ENCODE data around the gene STK17A.
"Not testable (repeated sequence)": the region's sequence is repeated elsewhere in the genome, so short reads cannot be mapped to it uniquely, and the experiment has no call there.

The STK17A gene

GRCh38 chr7:43602256-43602655 is 19.3 kb downstream of the STK17A start:
- no peak for DNase-seq

GRCh38 chr7:43604251-43604650 is 21.3 kb downstream of the STK17A start:
- no peak for DNase-seq

- DNase-seq = no peak
Observed at GRCh38 chr7:43609097-43609496, 26.2 kb downstream of the STK17A start.

GRCh38 chr7:43612128-43612527 is 29.2 kb downstream of the STK17A start:
- no peak for DNase-seq

GRCh38 chr7:43612599-43613589 is 30.0 kb downstream of the STK17A start:
- no peak for DNase-seq

- no peak for DNase-seq
Observed at GRCh38 chr7:43615558-43616145, 32.7 kb downstream of the STK17A start.

GRCh38 chr7:43616977-43617376 is 34.1 kb downstream of the STK17A start:
- DNase-seq = no peak

- DNase-seq = no peak
Observed at GRCh38 chr7:43618073-43618472, 35.2 kb downstream of the STK17A start.

GRCh38 chr7:43619213-43620012 is 36.5 kb downstream of the STK17A start:
- DNase-seq = no peak

GRCh38 chr7:43621729-43622448 is 39.0 kb downstream of the STK17A start:
- DNase-seq = no peak

GRCh38 chr7:43624156-43624555 is 41.2 kb downstream of the STK17A start:
- DNase-seq = no peak

- no peak for DNase-seq
Observed at GRCh38 chr7:43625453-43625852, 42.5 kb downstream of the STK17A start.

- no peak for DNase-seq
Observed at GRCh38 chr7:43625980-43626379, 43.1 kb downstream of the STK17A start.

GRCh38 chr7:43626695-43627094 is 43.8 kb downstream of the STK17A start:
- no peak for DNase-seq

GRCh38 chr7:43627798-43628197 is 44.9 kb downstream of the STK17A start:
- DNase-seq = not testable (repeated sequence)

GRCh38 chr7:43628431-43628830 is 45.5 kb downstream of the STK17A start:
- DNase-seq = no peak

GRCh38 chr7:43629857-43630256 is 46.9 kb downstream of the STK17A start:
- DNase-seq = no peak

GRCh38 chr7:43630482-43630881 is 47.6 kb downstream of the STK17A start:
- DNase-seq = no peak

- DNase-seq = no peak
Observed at GRCh38 chr7:43631559-43631958, 48.7 kb downstream of the STK17A start.

GRCh38 chr7:43632746-43633145 is 49.8 kb downstream of the STK17A start:
- no peak for DNase-seq

- DNase-seq = no peak
Observed at GRCh38 chr7:43634384-43634783, 51.5 kb downstream of the STK17A start.

GRCh38 chr7:43636093-43636492 is 53.2 kb downstream of the STK17A start:
- DNase-seq = no peak

Data from 8988T (cell line).